Lower leg skin (tissue), 4 donors: Measurements from ENCODE around the gene SLC35F3. TPM values are rescaled to one million over a fixed set of nuclear protein-coding genes. Genes with fewer than 3 reads are reported as not detected.
A peak's percentile ranks its signal among the peaks of the same experiment; 100 is the strongest.
"Not testable (repeated sequence)": the region's sequence is repeated elsewhere in the genome, so short reads cannot be mapped to it uniquely, and the experiment has no call there.

Source experiments
- DNase-seq, 2 donors: peaks; one replicate each; pipeline ENCODE4 v3.0.0-alpha.2; 2019; ENCODE audit warnings: low spot score in 2 of 2
- H3K4me3 ChIP-seq: fragments of 200-600 bp; sonication (generic); 2 replicates; pipeline ENCODE4 v1.5.1; 2017; ENCODE audit warnings: mild to moderate bottlenecking, low read depth; ENCODE audit not compliant: poor library complexity, severe bottlenecking
- CTCF ChIP-seq, 3 donors: fragments of 450-650 bp; IDR thresholded peaks; one replicate each; pipeline ENCODE4 v1.5.1; 2016; ENCODE audit warnings: antibody characterized with exemption in 3 of 3, mild to moderate bottlenecking in 3 of 3, moderate library complexity in 2 of 3
- POLR2A ChIP-seq, 2 donors: fragments of 450-650 bp; IDR thresholded peaks; one replicate each; pipeline ENCODE4 v1.6.1; 2016 to 2017; ENCODE audit warnings: antibody characterized with exemption in 2 of 2, mild to moderate bottlenecking in 1 of 2, moderate library complexity in 1 of 2
- WGBS, 2 donors: methylation state at CpG; one replicate each; pipeline ENCODE4 v1.1.5; 2018; 5-methylcytosine and 5-hydroxymethylcytosine counted together
- intact Hi-C: fragments of 100-400 bp; cut with DNase I; formaldehyde crosslinking; loops from one replicate; pipeline ENCODE4 v1.15.0; 2023; ENCODE audit warnings: low total_unique reads
- total RNA-seq, 4 donors: library from RNA; depleted of rRNA; stranded (reverse); fragments of >200 nt; gene quantifications; one replicate each; pipeline ENCODE4 v1.1.0, GENCODE V29; 2016

SLC35F3 gene
- total RNA-seq, 4 donors from 2014 or later = 0.42 to 0.83 (median 0.64) TPM

GRCh38 chr1:234246638-234247116, 342.2 kb downstream of the SLC35F3 start:
- TF ChIP-seq POLR2A (IDR thresholded peaks at IDR 0.05) (no peak), CTCF (IDR thresholded peaks at IDR 0.05) (no peak)
- DNase-seq = peak in 1 of 2 donors; percentile 39
- WGBS, 2 donors = 58 to 81% methylated on average over 5 of the region's 5 CpGs
- no peak overlapping the region for H3K4me3 ChIP-seq
- intact Hi-C loops = no loop called here

GRCh38 chr1:234247746-234248145, 343.3 kb downstream of the SLC35F3 start:
- DNase-seq = peak in 1 of 2 donors; percentile 53
- WGBS, 2 donors = 75% methylated on average over 4 of the region's 4 CpGs
- H3K4me3 ChIP-seq, intact Hi-C loops: not testable (repeated sequence)

GRCh38 chr1:234250747-234251146, 346.3 kb downstream of the SLC35F3 start:
- no peak overlapping the region for H3K4me3 ChIP-seq
- 81 to 100% methylated on average over 1 of the region's 1 CpG for WGBS, 2 donors
- intact Hi-C loops = no loop called here
- DNase-seq = peak in 1 of 2 donors; percentile 10
- no peak for TF ChIP-seq CTCF (IDR thresholded peaks at IDR 0.05)
- TF ChIP-seq POLR2A (IDR thresholded peaks at IDR 0.05) = no peak

- intact Hi-C loops = no loop called here
- no peak for TF ChIP-seq POLR2A (IDR thresholded peaks at IDR 0.05)
- TF ChIP-seq CTCF (IDR thresholded peaks at IDR 0.05) = no peak
- H3K4me3 ChIP-seq = no peak overlapping the region
- peak in 1 of 2 donors; percentile 15 for DNase-seq
- 75 to 85% methylated on average over 1 of the region's 1 CpG for WGBS, 2 donors
These were observed 349.3 kb downstream of the SLC35F3 start for GRCh38 chr1:234253732-234254131.

- 49 to 64% methylated on average over 2 of the region's 2 CpGs for WGBS, 2 donors
- intact Hi-C loops = no loop called here
- TF ChIP-seq POLR2A (IDR thresholded peaks at IDR 0.05) = no peak
- TF ChIP-seq CTCF (IDR thresholded peaks at IDR 0.05) = no peak
- DNase-seq = peak in 1 of 2 donors; percentile 14
- no peak overlapping the region for H3K4me3 ChIP-seq
These were observed 351.9 kb downstream of the SLC35F3 start for GRCh38 chr1:234256359-234256758.

- no peak overlapping the region for H3K4me3 ChIP-seq
- TF ChIP-seq POLR2A (IDR thresholded peaks at IDR 0.05) (no peak), CTCF (IDR thresholded peaks at IDR 0.05) (no peak)
- intact Hi-C loops = no loop called here
- 88 to 91% methylated on average over 3 of the region's 3 CpGs for WGBS, 2 donors
- peak in 1 of 2 donors; percentile 10 for DNase-seq
These were observed 353.6 kb downstream of the SLC35F3 start for GRCh38 chr1:234258071-234258470.
